Measurements from ENCODE around the gene TULP4. TPM values are rescaled to one million over a fixed set of nuclear protein-coding genes. Genes with fewer than 3 reads are reported as not detected.

The TULP4 gene
- total RNA-seq, 1 experiment from 2014 or later: 52.8 TPM

DNA sequence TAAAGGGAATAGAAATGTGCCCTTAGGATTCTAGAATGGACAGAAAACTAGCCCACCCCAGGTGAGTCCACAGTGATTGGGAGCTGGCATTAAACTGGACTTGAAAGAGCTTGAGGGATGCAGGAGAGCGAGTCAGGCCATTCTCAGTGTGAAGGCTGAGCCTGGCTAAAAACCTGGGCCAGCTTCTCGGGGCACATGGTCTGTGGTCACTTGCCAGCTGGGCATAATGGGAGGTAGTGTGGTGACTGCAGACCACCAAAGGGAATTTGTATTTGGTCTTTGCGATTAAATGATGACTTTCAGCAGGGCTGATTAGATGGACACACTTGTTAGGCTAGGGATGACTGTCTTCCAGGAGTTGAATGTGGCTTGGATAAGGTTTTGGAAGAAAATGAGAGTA, 71.3 kb downstream of the TULP4 start:
- Mint-ChIP-seq H3K4me3 (no peak overlapping the region), H3K36me3 (peaks cover 16% of the 10 kb centered on the region), H3K9me3 (peaks cover 18% of the 10 kb centered on the region), H3K4me1 (peaks cover 13% of the 10 kb centered on the region), H3K27me3 (ENCODE audit: low read depth) (no peaks in the 10 kb centered on the region), H3K27ac (no peak overlapping the region)
- ChIA-PET POLR2A (interaction anchor here (0.8 kb wide), 1 partner anchor 26 kb away, joined by 3 read pairs; no protein-coding TSS in a partner anchor), CTCF (no interaction called here)
- no peak for ATAC-seq
- TF ChIP-seq CREB1 (CRISPR knock-in tag; IDR thresholded peaks at IDR 0.05): no peak
- TF ChIP-seq RELA (CRISPR knock-in tag; IDR thresholded peaks at IDR 0.05; ENCODE audit: borderline replicate concordance): no peak
- no peak for TF ChIP-seq FOXJ3 (CRISPR knock-in tag; IDR thresholded peaks at IDR 0.05; ENCODE audit: borderline replicate concordance)
- no peak for TF ChIP-seq NFE2L1 (CRISPR knock-in tag; IDR thresholded peaks at IDR 0.05)
- TF ChIP-seq, protein P1, sequence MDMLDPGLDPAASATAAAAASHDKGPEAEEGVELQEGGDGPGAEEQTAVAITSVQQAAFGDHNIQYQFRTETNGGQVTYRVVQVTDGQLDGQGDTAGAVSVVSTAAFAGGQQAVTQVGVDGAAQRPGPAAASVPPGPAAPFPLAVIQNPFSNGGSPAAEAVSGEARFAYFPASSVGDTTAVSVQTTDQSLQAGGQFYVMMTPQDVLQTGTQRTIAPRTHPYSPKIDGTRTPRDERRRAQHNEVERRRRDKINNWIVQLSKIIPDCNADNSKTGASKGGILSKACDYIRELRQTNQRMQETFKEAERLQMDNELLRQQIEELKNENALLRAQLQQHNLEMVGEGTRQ (CRISPR knock-in tag; IDR thresholded peaks at IDR 0.05): no peak
- TF ChIP-seq JUN (CRISPR knock-in tag; IDR thresholded peaks at IDR 0.05): no peak
- no peak for TF ChIP-seq ETV6 (CRISPR knock-in tag; IDR thresholded peaks at IDR 0.05)
- TF ChIP-seq ZNF232 (CRISPR knock-in tag; IDR thresholded peaks at IDR 0.05): no peak
- TF ChIP-seq ZNF396 (CRISPR knock-in tag; IDR thresholded peaks at IDR 0.05; ENCODE audit: borderline replicate concordance): no peak
- no peak for TF ChIP-seq TCF7 (CRISPR knock-in tag; IDR thresholded peaks at IDR 0.05; ENCODE audit: low read depth)
- no peak for TF ChIP-seq CDX4 (CRISPR knock-in tag; IDR thresholded peaks at IDR 0.05; ENCODE audit: borderline replicate concordance)
- no peak for TF ChIP-seq ELF4 (CRISPR knock-in tag; IDR thresholded peaks at IDR 0.05; ENCODE audit: low read depth)
- no peak for TF ChIP-seq TP53 (CRISPR knock-in tag; IDR thresholded peaks at IDR 0.05)
- no peak for TF ChIP-seq IRF2 (CRISPR knock-in tag; IDR thresholded peaks at IDR 0.05; ENCODE audit: borderline replicate concordance, low read depth)
- no peak for TF ChIP-seq HMGA2 (CRISPR knock-in tag; IDR thresholded peaks at IDR 0.05)
- no peak for TF ChIP-seq CBFB (CRISPR knock-in tag; IDR thresholded peaks at IDR 0.05; ENCODE audit: low read depth)
- TF ChIP-seq, protein P2, sequence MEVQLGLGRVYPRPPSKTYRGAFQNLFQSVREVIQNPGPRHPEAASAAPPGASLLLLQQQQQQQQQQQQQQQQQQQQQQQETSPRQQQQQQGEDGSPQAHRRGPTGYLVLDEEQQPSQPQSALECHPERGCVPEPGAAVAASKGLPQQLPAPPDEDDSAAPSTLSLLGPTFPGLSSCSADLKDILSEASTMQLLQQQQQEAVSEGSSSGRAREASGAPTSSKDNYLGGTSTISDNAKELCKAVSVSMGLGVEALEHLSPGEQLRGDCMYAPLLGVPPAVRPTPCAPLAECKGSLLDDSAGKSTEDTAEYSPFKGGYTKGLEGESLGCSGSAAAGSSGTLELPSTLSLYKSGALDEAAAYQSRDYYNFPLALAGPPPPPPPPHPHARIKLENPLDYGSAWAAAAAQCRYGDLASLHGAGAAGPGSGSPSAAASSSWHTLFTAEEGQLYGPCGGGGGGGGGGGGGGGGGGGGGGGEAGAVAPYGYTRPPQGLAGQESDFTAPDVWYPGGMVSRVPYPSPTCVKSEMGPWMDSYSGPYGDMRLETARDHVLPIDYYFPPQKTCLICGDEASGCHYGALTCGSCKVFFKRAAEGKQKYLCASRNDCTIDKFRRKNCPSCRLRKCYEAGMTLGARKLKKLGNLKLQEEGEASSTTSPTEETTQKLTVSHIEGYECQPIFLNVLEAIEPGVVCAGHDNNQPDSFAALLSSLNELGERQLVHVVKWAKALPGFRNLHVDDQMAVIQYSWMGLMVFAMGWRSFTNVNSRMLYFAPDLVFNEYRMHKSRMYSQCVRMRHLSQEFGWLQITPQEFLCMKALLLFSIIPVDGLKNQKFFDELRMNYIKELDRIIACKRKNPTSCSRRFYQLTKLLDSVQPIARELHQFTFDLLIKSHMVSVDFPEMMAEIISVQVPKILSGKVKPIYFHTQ (CRISPR knock-in tag; IDR thresholded peaks at IDR 0.05): no peak
- TF ChIP-seq FOXP1 (CRISPR knock-in tag; IDR thresholded peaks at IDR 0.05; ENCODE audit: borderline replicate concordance): no peak
- TF ChIP-seq ZNF281 (CRISPR knock-in tag; IDR thresholded peaks at IDR 0.05): no peak
- no peak for TF ChIP-seq HMGXB4 (CRISPR knock-in tag; IDR thresholded peaks at IDR 0.05)
- no peak for DNase-seq (ENCODE audit: low spot score)
